Mucosa of descending colon (tissue), 3 donors: ENCODE results near the gene CEMIP. TPM values are rescaled to one million over a fixed set of nuclear protein-coding genes. Genes with fewer than 3 reads are reported as not detected.
A peak's percentile ranks its signal among the peaks of the same experiment; 100 is the strongest.

Experiments used
- ATAC-seq: fragments of 200-7000 bp; cut with Tn5 transposase; one replicate; pipeline ENCODE4 v1.9.1; 2020; ENCODE audit warnings: mild to moderate bottlenecking, moderate library complexity
- DNase-seq, 3 donors: peaks; one replicate each; pipeline ENCODE4 v3.0.0-alpha.2; 2020
- H3K36me3 ChIP-seq: fragments of 200-600 bp; one replicate; pipeline ENCODE4 v1.8.0; 2021; ENCODE audit warnings: low read depth, mild to moderate bottlenecking
- H3K4me1 ChIP-seq: fragments of 200-600 bp; one replicate; pipeline ENCODE4 v1.8.0; 2021; ENCODE audit warnings: low read depth, mild to moderate bottlenecking
- H3K4me3 ChIP-seq: fragments of 200-600 bp; one replicate; pipeline ENCODE4 v1.8.0; 2021; ENCODE audit warnings: mild to moderate bottlenecking
- H3K9me3 ChIP-seq: fragments of 200-600 bp; one replicate; pipeline ENCODE4 v1.8.0; 2021; ENCODE audit warnings: mild to moderate bottlenecking
- CTCF ChIP-seq: fragments of 200-600 bp; IDR thresholded peaks from one replicate; pipeline ENCODE4 v1.8.0; 2022; ENCODE audit warnings: antibody characterized with exemption, mild to moderate bottlenecking
- intact Hi-C, 2 donors: fragments of 100-400 bp; cut with DNase I in 1 of 2; cut with micrococcal nuclease in 1 of 2; formaldehyde crosslinking; loops; one replicate each; pipeline versions ENCODE4 v1.11.0 to v1.11.1; 2022; cut with DNase I, micrococcal nuclease
- total RNA-seq, 3 donors: library from RNA; stranded (reverse); fragmentation: NEBNext Ultra II Directional in 2 of 3; extraction: Animal tissue kit (Norgen Biotek cat#: 25700) in 2 of 3; gene quantifications; one replicate each; pipeline versions ENCODE4 v1.2.1 to v1.2.4, GENCODE V29; 2021 to 2023
- donor health status: DM: no; HTN: no; CAD: no; lungs with moderate emphysema.
- donor health status: DM: no; HTN: no; CAD: no.
- donor health status: DM: no; HTN: yes; CAD: no.

Gene CEMIP
- total RNA-seq, 3 donors from 2014 or later = 0.63 to 2.2 (median 1.4) TPM

GRCh38 chr15:80775338-80775737 lies 3.8 kb upstream of the CEMIP start:
- no peak for ATAC-seq
- intact Hi-C loops = loop anchor here (5.0 kb wide), 2 partner anchors 197 to 208 kb away; no protein-coding TSS in a partner anchor
- Histone ChIP-seq H3K36me3 (no peaks in the 10 kb centered on the region), H3K9me3 (no peaks in the 10 kb centered on the region), H3K4me3 (no peak overlapping the region), H3K4me1 (peaks cover 16% of the 10 kb centered on the region)
- DNase-seq = no peak
- no peak for TF ChIP-seq CTCF

- Histone ChIP-seq H3K9me3 (no peaks in the 10 kb centered on the region), H3K36me3 (no peaks in the 10 kb centered on the region), H3K4me1 (peaks cover 19% of the 10 kb centered on the region), H3K4me3 (no peak overlapping the region)
- ATAC-seq (peak; percentile 65), DNase-seq (peak in 2 of 3 donors; percentile 68 to 91)
- intact Hi-C loops = loop anchor here (5.0 kb wide), 2 partner anchors 196 to 209 kb away; no protein-coding TSS in a partner anchor
- peak; percentile 48 for TF ChIP-seq CTCF
Observed at GRCh38 chr15:80776420-80777045, 2.6 kb upstream of the CEMIP start.

- TF ChIP-seq CTCF = no peak
- DNase-seq (peak; percentile 48 to 77 (median 57)), ATAC-seq (peak; percentile 70)
- Histone ChIP-seq H3K9me3 (no peaks in the 10 kb centered on the region), H3K4me1 (peaks cover 19% of the 10 kb centered on the region), H3K4me3 (no peak overlapping the region), H3K36me3 (no peaks in the 10 kb centered on the region)
- intact Hi-C loops = loop anchor here (5.0 kb wide), 2 partner anchors 195 to 210 kb away; no protein-coding TSS in a partner anchor
Observed at GRCh38 chr15:80777137-80777536, 2.0 kb upstream of the CEMIP start.

GRCh38 chr15:80777826-80778620 lies 1.1 kb upstream of the CEMIP start:
- Histone ChIP-seq H3K4me3 (no peak overlapping the region), H3K9me3 (no peaks in the 10 kb centered on the region), H3K36me3 (no peaks in the 10 kb centered on the region), H3K4me1 (peaks cover 19% of the 10 kb centered on the region)
- DNase-seq = no peak
- intact Hi-C loops = loop anchor here (5.0 kb wide), 2 partner anchors 194 to 211 kb away; no protein-coding TSS in a partner anchor
- ATAC-seq = peak; percentile 13
- TF ChIP-seq CTCF = no peak

DNA sequence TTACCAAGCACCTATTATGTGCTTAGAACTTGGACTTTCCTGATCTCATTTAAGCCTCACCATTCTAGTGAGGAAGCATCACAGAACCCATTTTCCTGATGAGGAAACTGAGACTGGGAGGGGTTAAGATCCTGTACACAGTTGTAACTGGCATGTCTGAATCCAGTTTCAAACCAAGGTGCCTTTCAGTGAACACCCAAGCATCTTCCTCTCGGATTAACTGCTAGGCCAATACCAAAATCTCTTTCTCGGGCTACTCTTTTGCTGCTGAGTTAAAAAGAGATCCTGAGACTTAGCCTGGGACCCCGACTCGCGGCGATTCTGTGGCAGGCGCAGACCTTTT lies 578 bp upstream of the CEMIP start:
- Histone ChIP-seq H3K4me3 (no peak overlapping the region), H3K4me1 (peaks cover 19% of the 10 kb centered on the region), H3K9me3 (no peaks in the 10 kb centered on the region), H3K36me3 (no peaks in the 10 kb centered on the region)
- no peak for TF ChIP-seq CTCF
- no peak for ATAC-seq
- intact Hi-C loops = loop anchor here (5.0 kb wide), 2 partner anchors 194 to 211 kb away; no protein-coding TSS in a partner anchor
- no peak for DNase-seq
